NCI-H510A treated with DMSO at 0.1 percent for 48 hours (cell line): ENCODE results near the gene CYB5D1.
"Not testable (repeated sequence)": the region's sequence is repeated elsewhere in the genome, so short reads cannot be mapped to it uniquely, and the experiment has no call there.

Experiments
- DNase-seq: peaks from one replicate; lab custom pipeline; 2025; lab: John Stamatoyannopoulos, UW

Gene CYB5D1

GRCh38 chr17:7856011-7856810 is 1.6 kb upstream of the CYB5D1 start:
- no peak for DNase-seq

DNA sequence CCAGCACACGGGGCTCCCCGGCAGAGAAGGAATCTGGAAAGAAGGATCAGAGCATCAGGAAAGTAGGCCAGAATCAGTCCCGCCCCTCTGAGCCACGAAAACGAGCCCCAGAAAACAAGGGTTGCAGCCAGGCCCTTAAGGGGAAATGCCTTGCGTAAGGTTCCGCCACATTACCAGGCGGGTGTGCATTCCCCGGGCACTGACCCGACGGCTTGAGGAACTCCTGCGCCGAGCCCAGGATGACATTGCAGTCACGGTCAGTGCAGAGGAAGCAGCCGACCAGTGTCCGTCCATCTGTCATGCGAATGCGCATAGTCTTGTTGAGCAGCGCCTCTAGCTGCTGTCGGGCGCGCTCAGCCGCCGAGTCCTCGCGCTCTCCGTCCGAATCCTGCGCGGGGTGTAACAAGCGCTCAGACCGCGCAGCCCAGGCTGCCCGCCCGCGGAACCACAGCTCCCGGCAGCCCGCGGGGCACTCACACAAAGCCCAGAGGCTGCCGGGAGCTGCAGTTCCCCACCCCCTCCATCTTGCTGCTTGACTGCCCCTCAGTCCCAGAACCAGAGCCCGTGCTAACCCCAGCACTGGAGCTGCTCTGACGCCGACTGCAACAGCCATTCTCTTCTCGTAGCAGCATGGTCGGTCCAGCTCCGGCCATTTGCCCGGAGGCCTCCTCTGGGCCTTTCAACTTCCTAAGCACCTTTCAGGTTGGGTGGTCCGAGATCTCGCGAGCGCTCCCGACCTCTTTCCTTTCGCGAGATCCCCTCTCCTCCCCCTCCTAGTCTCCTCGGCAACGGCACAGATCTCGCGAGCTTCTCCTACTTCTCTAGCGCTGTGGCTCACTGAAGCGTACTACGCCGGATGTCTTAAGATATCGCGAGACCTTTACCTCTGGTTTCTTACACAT is 741 bp upstream of the CYB5D1 start, which contains the start of gene NAA38:
NAA38 (minus strand) TSS at position 749 of the 902 bp plus-strand sequence; CDS start at position 653, 96 bp downstream.
- peak; percentile 98 for DNase-seq

DNA sequence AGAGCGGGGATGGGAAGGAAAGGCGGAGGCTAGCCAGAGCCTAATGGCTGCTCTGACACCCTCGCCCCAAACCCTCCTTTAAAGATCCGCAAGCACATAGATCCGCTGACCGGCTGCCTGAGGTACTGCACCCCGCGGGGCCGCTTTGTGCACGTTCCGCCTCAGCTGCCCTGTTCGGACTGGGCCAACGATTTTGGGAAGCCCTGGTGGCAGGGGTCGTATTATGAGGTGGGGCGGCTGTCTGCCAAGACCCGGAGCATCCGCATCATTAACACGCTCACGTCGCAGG is 663 bp downstream of the CYB5D1 start:
- peak; percentile 19 for DNase-seq

- no peak for DNase-seq
Observed at GRCh38 chr17:7859028-7859427, 1.2 kb downstream of the CYB5D1 start.

- DNase-seq = peak; percentile 54
Observed at GRCh38 chr17:7862692-7863437, 5.1 kb downstream of the CYB5D1 start.

GRCh38 chr17:7864384-7864783 is 6.6 kb downstream of the CYB5D1 start:
- DNase-seq = not testable (repeated sequence)

GRCh38 chr17:7864995-7865650 is 7.3 kb downstream of the CYB5D1 start:
- no peak for DNase-seq

- no peak for DNase-seq
Observed at GRCh38 chr17:7867881-7868329, 10.1 kb downstream of the CYB5D1 start.

- DNase-seq = no peak
Observed at GRCh38 chr17:7873051-7873450, 15.2 kb downstream of the CYB5D1 start.

GRCh38 chr17:7875804-7876370 is 18.1 kb downstream of the CYB5D1 start:
- no peak for DNase-seq

GRCh38 chr17:7878234-7878633 is 20.4 kb downstream of the CYB5D1 start:
- DNase-seq = no peak

DNA sequence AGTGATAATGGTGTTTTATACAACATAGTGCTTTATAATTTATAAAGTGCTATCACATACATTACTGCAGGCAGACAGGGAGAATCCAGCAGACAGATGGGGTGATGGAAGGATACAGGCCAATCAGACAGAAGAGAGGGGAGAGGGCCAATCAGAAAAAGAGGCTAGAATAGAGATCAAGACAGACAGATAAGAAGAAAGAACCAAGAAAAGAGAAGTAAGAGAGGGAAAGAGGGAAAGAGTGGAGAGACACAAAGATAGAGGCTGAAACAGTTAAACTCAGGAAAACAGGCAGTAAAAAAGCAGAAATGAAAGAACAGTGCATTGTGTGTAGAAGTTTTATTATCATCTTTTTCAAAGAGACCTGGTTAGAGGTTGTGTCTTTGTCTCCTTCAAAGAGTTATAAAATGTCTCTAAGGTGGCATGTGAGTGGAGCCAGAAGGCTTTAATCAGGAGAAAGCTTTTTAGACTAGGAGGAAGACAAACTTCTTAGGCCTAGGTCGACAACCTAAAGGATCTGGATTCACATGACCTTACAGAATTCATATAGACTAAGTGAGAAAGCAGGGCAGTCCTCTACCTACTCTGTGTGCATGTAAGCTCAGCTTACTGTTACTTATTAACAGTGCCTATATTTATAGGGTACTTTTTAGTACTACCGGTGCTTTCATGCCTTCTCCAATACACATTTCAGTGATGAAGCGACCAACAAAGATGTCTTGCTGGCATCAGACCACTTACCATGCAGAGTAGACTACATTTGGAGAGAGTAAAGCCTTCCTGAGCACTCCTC is 22.5 kb downstream of the CYB5D1 start:
- DNase-seq = no peak

DNA sequence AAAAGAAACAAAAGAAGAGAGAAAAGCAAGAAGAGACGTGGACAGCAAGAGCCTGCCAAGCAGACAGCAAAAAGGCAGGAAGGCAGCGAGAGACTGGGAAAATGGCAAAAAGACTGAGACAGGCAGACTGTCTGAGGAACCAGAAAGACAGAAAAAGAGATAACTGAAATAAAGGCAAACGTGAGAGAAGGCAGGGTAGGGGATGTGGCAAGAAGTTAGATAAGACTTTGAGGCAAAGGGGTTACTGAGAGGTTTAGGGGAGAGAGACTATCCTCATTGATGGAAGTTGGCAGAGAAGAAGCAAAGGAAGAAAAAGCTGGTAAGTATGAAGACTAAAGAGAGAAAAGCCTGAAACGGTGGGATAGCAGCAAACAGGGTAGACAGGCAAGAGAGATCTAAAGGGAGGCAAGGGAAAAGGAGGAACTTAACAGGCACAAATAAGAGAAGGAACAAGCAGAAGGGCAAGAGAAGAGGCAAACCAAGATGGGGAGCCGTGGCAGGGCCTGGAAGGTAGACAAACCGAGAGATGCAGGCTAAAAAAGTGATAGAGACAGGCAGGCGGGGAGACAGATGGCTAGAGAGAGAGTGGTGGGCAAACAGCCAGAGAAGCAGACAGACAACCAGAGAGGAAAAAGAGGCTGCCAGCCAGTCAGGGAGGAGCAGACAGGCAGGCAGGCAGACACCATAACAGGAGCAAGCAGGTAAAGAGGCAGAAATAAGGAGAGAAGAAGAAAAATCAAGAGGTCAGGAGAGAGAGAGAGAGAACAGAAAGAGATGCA is 23.7 kb downstream of the CYB5D1 start:
- DNase-seq = peak; percentile 89

GRCh38 chr17:7882068-7882467 is 24.3 kb downstream of the CYB5D1 start:
- DNase-seq = peak; percentile 89

DNA sequence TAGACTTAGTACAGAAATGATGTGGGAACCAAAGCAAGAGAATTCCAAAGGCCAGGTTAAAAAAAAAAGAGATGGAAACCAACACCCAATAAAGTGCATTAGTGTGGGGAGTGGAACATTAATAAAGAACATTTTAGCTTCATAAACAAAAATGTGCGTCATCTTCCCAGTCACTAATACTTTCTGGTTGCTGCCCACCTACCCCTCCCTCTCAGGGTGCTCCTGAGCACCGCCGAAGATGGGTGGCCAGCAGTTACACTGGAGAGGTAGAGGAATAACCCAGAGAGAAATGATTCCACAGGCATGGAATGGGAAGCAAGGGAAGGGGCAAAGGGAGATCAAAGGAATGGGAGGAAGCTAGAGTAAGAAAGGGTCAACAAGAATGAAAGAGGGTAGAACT is 24.8 kb downstream of the CYB5D1 start:
- peak; percentile 63 for DNase-seq

DNA sequence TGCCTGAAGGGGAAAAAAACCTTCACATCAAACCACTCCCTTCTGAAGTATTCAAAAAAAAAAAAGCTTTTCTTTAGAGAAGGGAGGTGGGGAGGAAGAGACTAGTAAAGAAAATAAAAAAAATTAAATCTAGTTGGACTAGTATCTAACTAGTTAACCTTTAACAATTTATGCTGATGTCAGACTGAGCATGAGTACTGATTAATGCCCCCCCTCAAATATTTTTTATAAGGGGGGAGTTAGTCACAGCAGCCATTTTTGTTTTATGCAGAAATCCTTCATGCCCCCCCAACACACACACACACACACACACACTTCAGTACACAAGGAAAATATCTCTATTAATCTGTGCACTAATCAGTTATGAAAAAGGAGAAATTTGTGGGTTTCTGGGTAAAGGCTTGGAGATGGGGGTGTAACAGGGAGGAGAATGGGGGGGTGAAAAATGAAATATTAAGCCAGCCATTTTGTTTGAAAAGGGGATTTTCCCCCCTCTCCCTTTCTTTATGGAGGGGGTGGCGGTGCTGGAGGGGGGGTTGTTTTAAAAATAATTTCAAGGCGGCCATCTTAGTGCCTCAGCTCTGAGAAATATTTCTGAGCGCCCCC is 26.1 kb downstream of the CYB5D1 start:
- DNase-seq = peak; percentile 64

DNA sequence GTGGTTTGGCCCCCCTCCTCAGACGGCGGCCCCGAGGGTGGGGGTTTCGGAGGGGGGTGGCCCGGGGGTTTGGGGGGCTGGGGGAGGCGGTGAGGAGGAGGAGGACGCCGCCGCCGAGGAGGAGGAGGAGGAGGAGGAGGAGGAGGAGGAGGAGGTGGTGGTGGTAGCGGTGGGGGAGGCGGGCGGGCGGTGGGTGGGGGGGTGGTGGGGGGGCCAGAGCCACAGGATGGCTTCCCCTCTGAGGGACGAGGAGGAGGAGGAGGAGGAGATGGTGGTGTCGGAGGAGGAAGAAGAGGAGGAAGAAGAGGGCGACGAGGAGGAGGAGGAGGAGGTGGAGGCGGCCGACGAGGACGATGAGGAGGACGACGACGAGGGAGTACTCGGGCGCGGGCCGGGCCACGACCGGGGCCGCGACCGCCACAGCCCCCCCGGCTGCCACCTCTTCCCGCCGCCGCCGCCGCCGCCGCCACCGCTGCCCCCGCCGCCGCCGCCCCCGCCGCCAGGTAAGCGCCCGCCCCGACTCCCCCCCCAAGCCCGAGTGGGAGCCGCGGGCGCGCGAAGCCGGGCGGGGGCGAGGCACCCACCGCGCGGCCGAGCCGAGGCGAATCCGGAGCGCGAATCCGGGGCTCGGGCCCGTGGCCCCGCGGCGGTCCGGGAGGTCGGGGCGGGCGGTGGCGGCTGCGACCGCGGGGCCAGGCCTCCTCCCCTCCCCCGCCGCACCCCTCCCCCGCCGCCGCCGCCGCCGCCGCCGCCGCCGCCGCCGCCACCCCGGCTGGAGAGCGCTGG is 27.0 kb downstream of the CYB5D1 start:
- DNase-seq = peak; percentile 9
